ENCODE results near the gene HADHB.
"Not testable (repeated sequence)": the region's sequence is repeated elsewhere in the genome, so short reads cannot be mapped to it uniquely, and the experiment has no call there.

The HADHB gene

GRCh38 chr2:26331321-26331720 is 86.6 kb downstream of the HADHB start:
- DNase-seq: not testable (repeated sequence)

DNA sequence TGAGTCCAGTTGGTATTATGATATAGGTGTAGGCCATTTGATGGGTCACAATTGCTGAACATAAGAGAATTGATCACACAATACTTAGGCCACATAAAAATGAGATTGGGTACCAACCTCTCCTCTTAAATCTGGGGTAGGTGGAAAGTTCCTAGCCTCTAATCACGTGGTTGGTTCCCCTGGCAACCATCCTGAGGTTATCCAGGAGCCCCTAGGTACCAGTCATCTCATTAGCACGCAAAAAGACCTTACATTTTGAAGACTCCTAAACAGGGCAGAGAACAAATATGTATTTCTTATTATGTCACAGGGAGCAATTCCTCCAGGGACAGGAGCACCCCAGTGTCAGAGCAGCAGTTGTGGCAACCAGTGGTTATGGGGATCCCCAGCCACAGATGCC is 88.6 kb downstream of the HADHB start:
- DNase-seq: no peak

DNA sequence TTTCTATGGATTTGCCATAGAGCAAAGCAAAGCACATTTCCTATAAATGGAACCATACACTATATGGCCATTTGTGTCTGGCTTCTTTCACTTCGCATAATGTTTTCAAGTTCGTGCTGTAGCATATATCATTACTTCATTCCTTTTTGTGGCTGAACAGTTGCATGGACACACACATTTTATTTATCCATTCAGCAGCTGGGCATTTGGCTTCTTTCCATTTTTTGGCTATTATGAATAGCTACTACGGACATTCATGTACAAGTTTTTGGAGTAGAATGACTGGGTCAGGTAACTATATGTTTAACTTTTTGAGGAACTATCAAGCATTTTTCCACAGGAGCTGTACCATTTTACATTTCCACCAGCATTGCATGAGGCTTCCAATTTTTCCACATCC is 90.5 kb downstream of the HADHB start:
- no peak for DNase-seq

DNA sequence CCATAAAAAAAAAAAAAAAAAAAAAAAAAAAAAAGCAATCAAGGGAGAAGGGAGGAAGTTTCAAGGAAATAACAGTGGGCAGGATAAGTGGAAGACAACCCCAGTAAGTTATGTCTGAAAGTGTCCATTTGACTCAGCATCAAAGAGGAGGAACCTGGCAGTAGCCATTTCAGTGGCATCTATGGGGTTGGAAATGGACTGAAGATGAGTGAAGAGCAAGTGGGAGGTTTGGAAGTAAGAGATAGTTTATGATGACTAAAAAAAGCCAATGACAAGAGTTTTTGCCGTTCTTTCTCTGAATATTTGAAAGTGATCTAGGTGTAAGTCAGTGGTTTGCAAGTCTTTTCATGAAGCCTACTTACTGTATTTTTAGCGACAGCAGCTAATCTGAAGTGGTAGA is 92.0 kb downstream of the HADHB start:
- DNase-seq: no peak

- no peak for DNase-seq
Observed at GRCh38 chr2:26337298-26337697, 92.6 kb downstream of the HADHB start.

All from activated CD4-positive, alpha-beta T cell treated with anti-CD3 and anti-CD28 coated beads, Interleukin-2, amount 50 U/mL, for 1 hour (primary cell).